ENCODE results near the gene CDK5RAP1. TPM values are rescaled to one million over a fixed set of nuclear protein-coding genes. Genes with fewer than 3 reads are reported as not detected.
A peak's percentile ranks its signal among the peaks of the same experiment; 100 is the strongest.

CDK5RAP1 gene
- polyA plus RNA-seq, 3 donors: 24.4 to 65.0 (median 25.5) TPM

- no peak overlapping the region for H2AFZ ChIP-seq (ENCODE audit: insufficient read depth, low read depth, low read length, poor library complexity, severe bottlenecking)
- no peaks in the 10 kb centered on the region for H3K4me1 ChIP-seq (ENCODE audit: control insufficient read depth in 1 of 2, insufficient read depth in 2 of 2, low read length in 2 of 2)
- Mint-ChIP-seq H3K4me3 (no peak overlapping the region), H3K27ac (no peak overlapping the region), H3K36me3 (peaks cover 0 to 5% of the 10 kb centered on the region in 2 donors), H3K27me3 (ENCODE audit: low read depth in 3 of 3) (peaks cover 0 to 3% (median 0%) of the 10 kb centered on the region in 3 donors), H3K9me3 (peaks cover 0 to 3% (median 0%) of the 10 kb centered on the region in 7 donors), H3K4me1 (peaks cover 3% of the 10 kb centered on the region)
- WGBS (ENCODE audit: insufficient coverage): no CpG with 5 or more reads among the region's 4 CpGs
- no peak overlapping the region for H3K27ac ChIP-seq (ENCODE audit: low read depth in 1 of 2, low read length in 2 of 2)
- H3K79me2 ChIP-seq (ENCODE audit: insufficient read depth, low read length): no peaks in the 10 kb centered on the region
- no peaks in the 10 kb centered on the region for H3K27me3 ChIP-seq (ENCODE audit: control insufficient read depth in 2 of 2, insufficient read depth in 2 of 2, low read length in 2 of 2)
- intact Hi-C loops (cut with micrococcal nuclease): no loop called here
- no peaks in the 10 kb centered on the region for H3K36me3 ChIP-seq (replicated peaks in 1 of 2; ENCODE audit: control insufficient read depth in 1 of 2, insufficient read depth in 2 of 2, low read length in 2 of 2)
- H4K20me1 ChIP-seq (ENCODE audit: insufficient read depth, low read length): no peaks in the 10 kb centered on the region
- no peak for DNase-seq
- H3K9me3 ChIP-seq (replicated peaks in 1 of 2; ENCODE audit: control insufficient read depth in 1 of 2, insufficient read depth in 1 of 2, low read length in 2 of 2): no peaks in the 10 kb centered on the region
- TF ChIP-seq CTCF (IDR thresholded peaks at IDR 0.05): no peak
- no peak overlapping the region for H3K9ac ChIP-seq (ENCODE audit: insufficient read depth, low read length, poor library complexity, severe bottlenecking)
- H3K4me2 ChIP-seq (replicated peaks; ENCODE audit: extremely low read depth, low read length, poor library complexity, severe bottlenecking): no peak overlapping the region
- H3K4me3 ChIP-seq (replicated peaks in 1 of 3; ENCODE audit: low read depth in 2 of 3, low read length in 3 of 3): no peak overlapping the region
Measured at GRCh38 chr20:33407796-33408195, 6.5 kb upstream of the CDK5RAP1 start.

- H3K27me3 ChIP-seq (ENCODE audit: control insufficient read depth in 2 of 2, insufficient read depth in 2 of 2, low read length in 2 of 2): no peaks in the 10 kb centered on the region
- Mint-ChIP-seq H3K4me1 (peaks cover 5% of the 10 kb centered on the region), H3K27me3 (ENCODE audit: low read depth in 3 of 3) (peaks cover 0 to 4% (median 2%) of the 10 kb centered on the region in 3 donors), H3K4me3 (no peak overlapping the region), H3K9me3 (peaks cover 0 to 3% (median 0%) of the 10 kb centered on the region in 7 donors), H3K27ac (peak overlapping the region in 2 of 7 donors; percentile 40 to 60), H3K36me3 (peaks cover 0 to 5% of the 10 kb centered on the region in 2 donors)
- no CpG with 5 or more reads among the region's 1 CpG for WGBS (ENCODE audit: insufficient coverage)
- H2AFZ ChIP-seq (ENCODE audit: insufficient read depth, low read depth, low read length, poor library complexity, severe bottlenecking): no peak overlapping the region
- H3K27ac ChIP-seq (ENCODE audit: low read depth in 1 of 2, low read length in 2 of 2): no peak overlapping the region
- no peak for DNase-seq
- no peaks in the 10 kb centered on the region for H3K36me3 ChIP-seq (replicated peaks in 1 of 2; ENCODE audit: control insufficient read depth in 1 of 2, insufficient read depth in 2 of 2, low read length in 2 of 2)
- H3K79me2 ChIP-seq (ENCODE audit: insufficient read depth, low read length): no peaks in the 10 kb centered on the region
- no peak overlapping the region for H3K4me3 ChIP-seq (replicated peaks in 1 of 3; ENCODE audit: low read depth in 2 of 3, low read length in 3 of 3)
- no peak overlapping the region for H3K4me2 ChIP-seq (replicated peaks; ENCODE audit: extremely low read depth, low read length, poor library complexity, severe bottlenecking)
- peaks cover 0 to under 1% of the 10 kb centered on the region in 2 donors for H3K4me1 ChIP-seq (ENCODE audit: control insufficient read depth in 1 of 2, insufficient read depth in 2 of 2, low read length in 2 of 2)
- no peak for TF ChIP-seq CTCF (IDR thresholded peaks at IDR 0.05)
- no peak overlapping the region for H3K9ac ChIP-seq (ENCODE audit: insufficient read depth, low read length, poor library complexity, severe bottlenecking)
- no peaks in the 10 kb centered on the region for H3K9me3 ChIP-seq (replicated peaks in 1 of 2; ENCODE audit: control insufficient read depth in 1 of 2, insufficient read depth in 1 of 2, low read length in 2 of 2)
- intact Hi-C loops (cut with micrococcal nuclease): no loop called here
- H4K20me1 ChIP-seq (ENCODE audit: insufficient read depth, low read length): no peaks in the 10 kb centered on the region
Measured at GRCh38 chr20:33407251-33407650, 5.9 kb upstream of the CDK5RAP1 start.
